Measurements from ENCODE around the gene BEST2. TPM values are rescaled to one million over a fixed set of nuclear protein-coding genes. Genes with fewer than 3 reads are reported as not detected.
"Not testable (repeated sequence)": the region's sequence is repeated elsewhere in the genome, so short reads cannot be mapped to it uniquely, and the experiment has no call there.

Gene BEST2
- total and polyA plus RNA-seq, 2 donors (not counting 1 experiment from before 2014, with no cell fraction given) = not detected

GRCh38 chr19:12711187-12711586 lies 40.4 kb upstream of the BEST2 start:
- Histone ChIP-seq H3K79me2 (ENCODE audit: control insufficient read depth, insufficient read depth, low read length) (peaks cover 9% of the 10 kb centered on the region), H3K4me2 (ENCODE audit: extremely low read depth, insufficient read depth, low read length) (no peak overlapping the region), H4K20me1 (ENCODE audit: control insufficient read depth, extremely low read depth, insufficient read depth, low read length) (no peaks in the 10 kb centered on the region), H3K9me3 (ENCODE audit: control insufficient read depth, insufficient read depth, low read depth, low read length) (no peaks in the 10 kb centered on the region), H3K36me3 (ENCODE audit: control insufficient read depth, insufficient read depth, low read length) (peaks cover 38% of the 10 kb centered on the region), H3K27me3 (ENCODE audit: control insufficient read depth, insufficient read depth, low read length) (no peaks in the 10 kb centered on the region), H3K27ac (ENCODE audit: insufficient read depth, low read length) (no peak overlapping the region), H3K4me3 (replicated peaks in 1 of 4; ENCODE audit: control extremely low read depth in 1 of 4, insufficient read depth in 1 of 4, low read depth in 3 of 4, low read length in 4 of 4) (no peak overlapping the region), H2AFZ (ENCODE audit: low read length) (no peak overlapping the region), H3K4me1 (ENCODE audit: control insufficient read depth, extremely low read depth, insufficient read depth, low read length) (no peaks in the 10 kb centered on the region), H3K9ac (ENCODE audit: insufficient read depth, low read length) (no peak overlapping the region)
- no peak for DNase-seq (ENCODE audit: low read depth in 2 of 2)
- TF ChIP-seq CTCF (conservative IDR thresholded peaks at IDR 0.05 in 1 of 2, IDR thresholded peaks at IDR 0.05 in 1 of 2; ENCODE audit: low read depth in 1 of 2, low read length in 2 of 2) = no peak
- no peak for TF ChIP-seq EZH2 (IDR thresholded peaks at IDR 0.05; ENCODE audit: low read length, missing control alignments)

- not testable (repeated sequence) for H3K4me3 ChIP-seq (replicated peaks in 1 of 4; ENCODE audit: control extremely low read depth in 1 of 4, insufficient read depth in 1 of 4, low read depth in 3 of 4, low read length in 4 of 4); DNase-seq (ENCODE audit: low read depth in 2 of 2); H3K9ac ChIP-seq (ENCODE audit: insufficient read depth, low read length); H3K9me3 ChIP-seq (ENCODE audit: control insufficient read depth, insufficient read depth, low read depth, low read length); H3K27me3 ChIP-seq (ENCODE audit: control insufficient read depth, insufficient read depth, low read length); H3K4me1 ChIP-seq (ENCODE audit: control insufficient read depth, extremely low read depth, insufficient read depth, low read length); H3K4me2 ChIP-seq (ENCODE audit: extremely low read depth, insufficient read depth, low read length); H2AFZ ChIP-seq (ENCODE audit: low read length); H4K20me1 ChIP-seq (ENCODE audit: control insufficient read depth, extremely low read depth, insufficient read depth, low read length); H3K27ac ChIP-seq (ENCODE audit: insufficient read depth, low read length)
- Histone ChIP-seq H3K79me2 (ENCODE audit: control insufficient read depth, insufficient read depth, low read length) (peaks cover 14% of the 10 kb centered on the region), H3K36me3 (ENCODE audit: control insufficient read depth, insufficient read depth, low read length) (peaks cover 35% of the 10 kb centered on the region)
These were observed 39.5 kb upstream of the BEST2 start for GRCh38 chr19:12712077-12712476.

GRCh38 chr19:12713304-12713703 lies 38.3 kb upstream of the BEST2 start:
- Histone ChIP-seq H3K79me2 (ENCODE audit: control insufficient read depth, insufficient read depth, low read length) (peaks cover 24% of the 10 kb centered on the region), H3K36me3 (ENCODE audit: control insufficient read depth, insufficient read depth, low read length) (peaks cover 35% of the 10 kb centered on the region)
- H3K27me3 ChIP-seq (ENCODE audit: control insufficient read depth, insufficient read depth, low read length); H3K4me1 ChIP-seq (ENCODE audit: control insufficient read depth, extremely low read depth, insufficient read depth, low read length); H4K20me1 ChIP-seq (ENCODE audit: control insufficient read depth, extremely low read depth, insufficient read depth, low read length); DNase-seq (ENCODE audit: low read depth in 2 of 2); H3K4me2 ChIP-seq (ENCODE audit: extremely low read depth, insufficient read depth, low read length); H3K4me3 ChIP-seq (replicated peaks in 1 of 4; ENCODE audit: control extremely low read depth in 1 of 4, insufficient read depth in 1 of 4, low read depth in 3 of 4, low read length in 4 of 4); H2AFZ ChIP-seq (ENCODE audit: low read length); H3K27ac ChIP-seq (ENCODE audit: insufficient read depth, low read length); H3K9me3 ChIP-seq (ENCODE audit: control insufficient read depth, insufficient read depth, low read depth, low read length); H3K9ac ChIP-seq (ENCODE audit: insufficient read depth, low read length): not testable (repeated sequence)

GRCh38 chr19:12715102-12715501 lies 36.5 kb upstream of the BEST2 start:
- H3K4me3 ChIP-seq (replicated peaks in 1 of 4; ENCODE audit: control extremely low read depth in 1 of 4, insufficient read depth in 1 of 4, low read depth in 3 of 4, low read length in 4 of 4) = no peak overlapping the region
- peaks cover 42% of the 10 kb centered on the region for H3K79me2 ChIP-seq (ENCODE audit: control insufficient read depth, insufficient read depth, low read length)
- no peak overlapping the region for H3K27ac ChIP-seq (ENCODE audit: insufficient read depth, low read length)
- H3K4me2 ChIP-seq (ENCODE audit: extremely low read depth, insufficient read depth, low read length) = no peak overlapping the region
- no peak for DNase-seq (ENCODE audit: low read depth in 2 of 2)
- no peak overlapping the region for H2AFZ ChIP-seq (ENCODE audit: low read length)
- H3K36me3 ChIP-seq (ENCODE audit: control insufficient read depth, insufficient read depth, low read length) = peaks cover 38% of the 10 kb centered on the region
- H3K9ac ChIP-seq (ENCODE audit: insufficient read depth, low read length) = no peak overlapping the region
- no peak for TF ChIP-seq CTCF (conservative IDR thresholded peaks at IDR 0.05 in 1 of 2, IDR thresholded peaks at IDR 0.05 in 1 of 2; ENCODE audit: low read depth in 1 of 2, low read length in 2 of 2)
- no peak for TF ChIP-seq EZH2 (IDR thresholded peaks at IDR 0.05; ENCODE audit: low read length, missing control alignments)
- no peaks in the 10 kb centered on the region for H3K27me3 ChIP-seq (ENCODE audit: control insufficient read depth, insufficient read depth, low read length)
- no peaks in the 10 kb centered on the region for H3K9me3 ChIP-seq (ENCODE audit: control insufficient read depth, insufficient read depth, low read depth, low read length)
- peaks cover 6% of the 10 kb centered on the region for H3K4me1 ChIP-seq (ENCODE audit: control insufficient read depth, extremely low read depth, insufficient read depth, low read length)
- no peaks in the 10 kb centered on the region for H4K20me1 ChIP-seq (ENCODE audit: control insufficient read depth, extremely low read depth, insufficient read depth, low read length)

Measured in fibroblast of lung (primary cell).